Measurements from ENCODE around the gene TSPAN5. TPM values are rescaled to one million over a fixed set of nuclear protein-coding genes. Genes with fewer than 3 reads are reported as not detected.

Gene TSPAN5
- total RNA-seq, 4 donors from 2014 or later, result 14.5 to 33.4 (median 17.0) TPM

GRCh38 chr4:98659741-98660462, 1.5 kb upstream of the TSPAN5 start:
- Histone ChIP-seq H3K27ac (peak overlapping the region; percentile 71), H3K4me3 (peak overlapping the region; percentile 89), H3K9me3 (no peaks in the 10 kb centered on the region), H3K27me3 (peaks cover 3% of the 10 kb centered on the region), H3K36me3 (no peaks in the 10 kb centered on the region), H3K4me1 (peaks cover 61% of the 10 kb centered on the region)
- DNase-seq (ENCODE audit: low spot score in 2 of 2), result no peak
- WGBS, result 63% methylated on average over 7 of the region's 7 CpGs
- TF ChIP-seq POLR2A (IDR thresholded peaks at IDR 0.05) (no peak), EP300 (IDR thresholded peaks at IDR 0.05) (no peak), POLR2AphosphoS5 (IDR thresholded peaks at IDR 0.05) (no peak)
- TF ChIP-seq, protein P1, sequence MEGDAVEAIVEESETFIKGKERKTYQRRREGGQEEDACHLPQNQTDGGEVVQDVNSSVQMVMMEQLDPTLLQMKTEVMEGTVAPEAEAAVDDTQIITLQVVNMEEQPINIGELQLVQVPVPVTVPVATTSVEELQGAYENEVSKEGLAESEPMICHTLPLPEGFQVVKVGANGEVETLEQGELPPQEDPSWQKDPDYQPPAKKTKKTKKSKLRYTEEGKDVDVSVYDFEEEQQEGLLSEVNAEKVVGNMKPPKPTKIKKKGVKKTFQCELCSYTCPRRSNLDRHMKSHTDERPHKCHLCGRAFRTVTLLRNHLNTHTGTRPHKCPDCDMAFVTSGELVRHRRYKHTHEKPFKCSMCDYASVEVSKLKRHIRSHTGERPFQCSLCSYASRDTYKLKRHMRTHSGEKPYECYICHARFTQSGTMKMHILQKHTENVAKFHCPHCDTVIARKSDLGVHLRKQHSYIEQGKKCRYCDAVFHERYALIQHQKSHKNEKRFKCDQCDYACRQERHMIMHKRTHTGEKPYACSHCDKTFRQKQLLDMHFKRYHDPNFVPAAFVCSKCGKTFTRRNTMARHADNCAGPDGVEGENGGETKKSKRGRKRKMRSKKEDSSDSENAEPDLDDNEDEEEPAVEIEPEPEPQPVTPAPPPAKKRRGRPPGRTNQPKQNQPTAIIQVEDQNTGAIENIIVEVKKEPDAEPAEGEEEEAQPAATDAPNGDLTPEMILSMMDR (IDR thresholded peaks at IDR 0.05), result no peak

GRCh38 chr4:98659106-98659592, 738 bp upstream of the TSPAN5 start:
- peak overlapping the region; percentile 71 for H3K27ac ChIP-seq
- peak overlapping the region; percentile 89 for H3K4me3 ChIP-seq
- H3K36me3 ChIP-seq, result no peaks in the 10 kb centered on the region
- H3K27me3 ChIP-seq, result peaks cover 3% of the 10 kb centered on the region
- no peaks in the 10 kb centered on the region for H3K9me3 ChIP-seq
- no peak for DNase-seq (ENCODE audit: low spot score in 2 of 2)
- 12% methylated on average over 17 of the region's 17 CpGs for WGBS
- H3K4me1 ChIP-seq, result peaks cover 66% of the 10 kb centered on the region
- TF ChIP-seq POLR2AphosphoS5 (IDR thresholded peaks at IDR 0.05), result no peak
- no peak for TF ChIP-seq POLR2A (IDR thresholded peaks at IDR 0.05)
- no peak for TF ChIP-seq EP300 (IDR thresholded peaks at IDR 0.05)
- TF ChIP-seq, protein P1 (IDR thresholded peaks at IDR 0.05), result no peak

DNA sequence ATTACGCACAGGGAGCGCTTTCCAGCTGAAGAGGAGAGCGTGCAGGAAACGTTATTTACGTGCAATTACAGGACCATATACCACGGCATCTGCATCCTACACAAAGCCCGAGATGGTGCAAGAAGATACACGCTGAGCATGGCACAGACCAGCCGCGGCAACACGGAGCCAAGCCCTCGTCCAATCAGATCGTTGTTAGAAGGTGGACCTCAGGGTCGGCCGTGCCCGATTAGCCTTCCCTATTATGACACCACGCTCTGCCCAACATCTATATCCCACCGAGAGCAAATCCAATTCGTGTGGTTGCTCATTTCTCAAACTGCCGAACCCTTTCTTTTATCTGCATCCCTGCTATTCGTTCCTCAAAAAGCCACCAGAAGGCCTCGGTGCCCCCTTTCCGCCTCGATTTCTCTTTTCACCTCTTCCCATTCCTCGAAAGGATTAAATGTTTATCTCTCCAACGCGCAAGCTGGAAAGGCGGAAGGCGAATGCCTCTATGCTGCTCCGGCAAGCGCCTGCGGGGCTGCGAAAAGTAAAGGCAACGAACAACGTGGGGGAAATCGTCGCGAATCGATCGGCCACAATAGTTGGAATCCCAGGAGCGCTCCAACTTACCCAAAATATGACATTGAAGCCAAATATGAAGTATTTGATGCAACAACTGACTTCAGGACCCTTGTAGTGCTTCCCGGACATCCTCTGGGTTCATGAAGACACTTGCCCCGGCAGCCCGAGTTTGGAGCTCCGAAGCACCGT, 702 bp downstream of the TSPAN5 start:
- H3K36me3 ChIP-seq, result no peaks in the 10 kb centered on the region
- peaks cover 3% of the 10 kb centered on the region for H3K27me3 ChIP-seq
- TF ChIP-seq POLR2A (IDR thresholded peaks at IDR 0.05), result no peak
- no peak for TF ChIP-seq POLR2AphosphoS5 (IDR thresholded peaks at IDR 0.05)
- TF ChIP-seq EP300 (IDR thresholded peaks at IDR 0.05), result no peak
- TF ChIP-seq, protein P1 (IDR thresholded peaks at IDR 0.05), result no peak
- H3K9me3 ChIP-seq, result no peaks in the 10 kb centered on the region
- peaks cover 76% of the 10 kb centered on the region for H3K4me1 ChIP-seq
- peak overlapping the region; percentile 89 for H3K4me3 ChIP-seq
- no peak for DNase-seq (ENCODE audit: low spot score in 2 of 2)
- peak overlapping the region; percentile 73 for H3K27ac ChIP-seq
- WGBS, result under 1% methylated on average over 41 of the region's 46 CpGs

- Histone ChIP-seq H3K4me3 (peak overlapping the region; percentile 89), H3K4me1 (peaks cover 75% of the 10 kb centered on the region), H3K9me3 (no peaks in the 10 kb centered on the region), H3K27me3 (peaks cover 3% of the 10 kb centered on the region), H3K27ac (no peak overlapping the region), H3K36me3 (no peaks in the 10 kb centered on the region)
- TF ChIP-seq POLR2A (IDR thresholded peaks at IDR 0.05) (no peak), EP300 (IDR thresholded peaks at IDR 0.05) (no peak), POLR2AphosphoS5 (IDR thresholded peaks at IDR 0.05) (no peak)
- TF ChIP-seq, protein P1 (IDR thresholded peaks at IDR 0.05), result no peak
- DNase-seq (ENCODE audit: low spot score in 2 of 2), result no peak
- WGBS, result 45% methylated on average over 6 of the region's 6 CpGs
Measured at GRCh38 chr4:98656886-98657285, 1.5 kb downstream of the TSPAN5 start.

DNA sequence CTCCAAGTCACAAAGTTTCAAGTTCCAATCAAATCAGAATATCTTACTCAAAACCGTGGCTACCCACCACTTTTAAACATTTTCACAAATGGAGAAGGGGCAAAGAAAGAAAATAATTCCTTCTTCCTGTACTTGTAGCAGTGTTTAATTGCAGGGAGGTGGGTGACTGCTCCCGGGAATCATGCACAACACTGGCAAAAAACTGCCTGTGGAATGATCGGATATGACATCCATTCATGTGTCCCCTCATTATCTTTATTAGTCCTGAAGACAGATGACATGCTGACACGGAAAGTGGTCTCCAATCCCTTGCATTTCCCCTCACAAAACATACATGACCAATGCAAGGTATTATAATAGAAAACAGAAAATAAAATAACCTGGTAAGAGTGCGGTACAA, 2.0 kb downstream of the TSPAN5 start:
- WGBS, result 91% methylated on average over 5 of the region's 5 CpGs
- TF ChIP-seq POLR2AphosphoS5 (IDR thresholded peaks at IDR 0.05) (no peak), EP300 (IDR thresholded peaks at IDR 0.05) (no peak), POLR2A (IDR thresholded peaks at IDR 0.05) (no peak)
- TF ChIP-seq, protein P1 (IDR thresholded peaks at IDR 0.05), result no peak
- DNase-seq (ENCODE audit: low spot score in 2 of 2), result no peak
- Histone ChIP-seq H3K4me3 (peak overlapping the region; percentile 89), H3K4me1 (peaks cover 73% of the 10 kb centered on the region), H3K27me3 (peaks cover 3% of the 10 kb centered on the region), H3K36me3 (no peaks in the 10 kb centered on the region), H3K9me3 (no peaks in the 10 kb centered on the region), H3K27ac (no peak overlapping the region)

All from suprapubic skin (tissue), 4 donors.